GM10248 (cell line): ENCODE measurements around the gene HOXA11.

Source experiments
- CTCF ChIA-PET: fragments of 300-600 bp; sonication (Branson Sonifier 250); formaldehyde crosslinking; extraction: SDS; loops from one replicate; lab custom pipeline; 2021; ENCODE audit warnings: antibody characterized with exemption; lab: Yijun Ruan, JAX
- POLR2A ChIA-PET: fragments of 350-650 bp; sonication (Branson Sonifier 250); formaldehyde crosslinking; extraction: SDS; loops from one replicate; lab custom pipeline; 2020; ENCODE audit warnings: antibody characterized with exemption; lab: Yijun Ruan, JAX
- DNase-seq: peaks from one replicate; pipeline ENCODE4 v3.0.0; 2012; ENCODE audit errors: extremely low spot score
- CTCF ChIP-seq: IDR thresholded peaks from 2 replicates; pipeline ENCODE4 v1.5.1; 2012; ENCODE audit warnings: mild to moderate bottlenecking, low read depth; ENCODE audit errors: extremely low read depth, missing control alignments, control extremely low read depth

The HOXA11 gene

GRCh38 chr7:27220440-27220955, 35.5 kb upstream of the HOXA11 start:
- no peak for TF ChIP-seq CTCF
- ChIA-PET POLR2A (no interaction called here), CTCF (interaction anchor here (1.0 kb wide), 1 partner anchor 11 kb away, joined by 3 read pairs; no protein-coding TSS in a partner anchor)
- no peak for DNase-seq

GRCh38 chr7:27219821-27220220, 34.8 kb upstream of the HOXA11 start:
- TF ChIP-seq CTCF = no peak
- ChIA-PET POLR2A (no interaction called here), CTCF (interaction anchor here (2.3 kb wide), 1 partner anchor 10 kb away, joined by 11 read pairs; no protein-coding TSS in a partner anchor)
- no peak for DNase-seq

- ChIA-PET POLR2A (no interaction called here), CTCF (interaction anchor here (2.3 kb wide), 1 partner anchor 8 kb away, joined by 11 read pairs; no protein-coding TSS in a partner anchor)
- TF ChIP-seq CTCF = no peak
- DNase-seq = no peak
Observed at GRCh38 chr7:27217951-27218350, 32.9 kb upstream of the HOXA11 start.

GRCh38 chr7:27215356-27215755, 30.3 kb upstream of the HOXA11 start:
- no peak for DNase-seq
- TF ChIP-seq CTCF = no peak
- ChIA-PET POLR2A (no interaction called here), CTCF (interaction anchor here (1.5 kb wide), 1 partner anchor 13 kb away, joined by 3 read pairs; no protein-coding TSS in a partner anchor)

GRCh38 chr7:27214239-27214950, 29.4 kb upstream of the HOXA11 start:
- CTCF ChIA-PET = interaction anchor here (1.5 kb wide), 1 partner anchor 14 kb away, joined by 3 read pairs; no protein-coding TSS in a partner anchor
- POLR2A ChIA-PET = no interaction called here
- no peak for DNase-seq
- no peak for TF ChIP-seq CTCF

- DNase-seq = no peak
- no peak for TF ChIP-seq CTCF
- ChIA-PET CTCF (no interaction called here), POLR2A (no interaction called here)
Observed at GRCh38 chr7:27213433-27214238, 28.6 kb upstream of the HOXA11 start.
